ENCODE results near the gene AIFM2.

AIFM2 gene

DNA sequence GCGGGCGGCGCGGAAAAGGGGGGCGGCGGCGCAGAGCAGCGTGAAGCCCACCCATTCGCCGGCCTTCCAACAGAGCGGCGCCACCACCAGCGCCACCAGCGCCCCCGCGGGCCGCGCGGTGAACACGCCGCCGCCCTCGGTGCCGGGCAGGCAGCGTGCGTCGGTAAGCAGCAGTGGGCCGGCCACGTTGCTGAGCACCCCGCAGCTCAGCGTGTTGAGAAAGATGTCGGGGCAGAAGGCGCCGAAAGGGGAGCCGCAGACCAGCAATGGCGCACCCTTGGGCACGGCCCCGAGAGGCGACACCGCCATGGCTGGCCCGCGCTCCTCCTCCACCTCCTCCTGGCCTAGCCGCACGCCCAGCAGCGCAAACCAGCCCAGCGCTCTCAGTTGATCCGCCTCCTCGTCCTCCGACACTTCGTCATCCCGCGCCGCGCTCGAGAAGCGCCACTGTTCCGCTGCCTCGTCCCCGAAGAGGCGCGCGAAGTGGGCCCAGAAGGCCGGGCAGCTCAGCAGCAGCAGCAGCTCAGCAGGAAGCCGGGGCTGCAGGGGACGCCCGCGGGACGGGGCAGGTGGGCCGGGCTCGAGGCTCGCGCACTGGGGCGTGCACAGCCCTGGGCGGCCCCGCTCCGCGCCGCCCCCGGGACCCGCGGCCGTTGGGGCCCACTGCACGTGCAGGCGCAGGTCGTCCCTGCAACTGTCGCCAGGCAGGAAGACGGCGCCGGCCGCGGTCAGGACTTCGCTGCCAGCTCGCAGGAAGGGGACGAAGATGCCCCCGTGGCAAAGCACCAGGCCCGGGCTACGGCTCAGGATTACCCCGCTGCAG, 13.3 kb upstream of the AIFM2 start (continued):
- TF ChIP-seq TOX (CRISPR knock-in tag; IDR thresholded peaks at IDR 0.05; ENCODE audit: borderline replicate concordance), result no peak
- no peak for TF ChIP-seq TSHZ2 (CRISPR knock-in tag; IDR thresholded peaks at IDR 0.05)
- no peak for TF ChIP-seq ZC3H10 (CRISPR knock-in tag; IDR thresholded peaks at IDR 0.05)
- TF ChIP-seq ISL1 (CRISPR knock-in tag; IDR thresholded peaks at IDR 0.05), result no peak
- TF ChIP-seq ZFP3 (CRISPR knock-in tag; IDR thresholded peaks at IDR 0.05), result no peak
- TF ChIP-seq ZNF565 (CRISPR knock-in tag; conservative IDR thresholded peaks at IDR 0.05; ENCODE audit: low read depth), result no peak

DNA sequence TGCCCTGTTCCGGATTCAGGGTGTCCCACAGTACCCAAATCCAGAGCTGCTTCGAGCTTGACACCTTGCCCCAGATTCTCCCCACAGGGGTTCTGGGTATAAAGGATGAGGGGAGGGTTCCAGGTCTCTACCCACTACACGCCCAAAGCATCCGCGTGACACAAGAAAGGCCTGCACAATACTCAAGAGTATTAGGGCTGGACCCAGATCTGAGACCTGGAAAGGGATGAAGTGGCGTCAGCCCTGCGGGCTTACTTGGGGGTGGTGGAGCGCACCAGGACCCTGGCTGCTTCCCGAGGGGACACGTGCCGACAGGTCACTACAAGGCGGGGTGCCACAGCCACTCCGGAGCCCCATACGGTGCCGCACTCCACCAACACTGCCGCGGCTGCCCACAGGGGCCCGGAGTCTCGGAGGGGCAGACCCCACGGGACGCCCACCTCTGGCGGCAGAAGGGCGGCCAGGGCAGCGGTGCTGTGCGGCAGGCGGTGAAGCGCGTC, 12.6 kb upstream of the AIFM2 start:
- ATAC-seq, result no peak; the same call in 2 of the 3 replicates
- TF ChIP-seq GLIS3 (CRISPR knock-in tag; IDR thresholded peaks at IDR 0.05) (no peak), CSDC2 (CRISPR knock-in tag; IDR thresholded peaks at IDR 0.05) (no peak), CREB5 (CRISPR knock-in tag; IDR thresholded peaks at IDR 0.05; ENCODE audit: low read depth) (no peak), TCF4 (CRISPR knock-in tag; IDR thresholded peaks at IDR 0.05; ENCODE audit: borderline replicate concordance) (no peak), ZFP3 (CRISPR knock-in tag; IDR thresholded peaks at IDR 0.05) (no peak), ZNF70 (CRISPR knock-in tag; IDR thresholded peaks at IDR 0.05) (no peak), SNAI2 (CRISPR knock-in tag; IDR thresholded peaks at IDR 0.05) (no peak), ZFP30 (CRISPR knock-in tag; IDR thresholded peaks at IDR 0.05) (no peak), RARB (CRISPR knock-in tag; IDR thresholded peaks at IDR 0.05) (no peak), TSHZ2 (CRISPR knock-in tag; IDR thresholded peaks at IDR 0.05) (no peak), ZNF565 (CRISPR knock-in tag; conservative IDR thresholded peaks at IDR 0.05; ENCODE audit: low read depth) (no peak), PPARA (CRISPR knock-in tag; IDR thresholded peaks at IDR 0.05; ENCODE audit: borderline replicate concordance) (no peak), ZNF8 (CRISPR knock-in tag; IDR thresholded peaks at IDR 0.05) (no peak), ESRRG (CRISPR knock-in tag; IDR thresholded peaks at IDR 0.05) (no peak), ISL1 (CRISPR knock-in tag; IDR thresholded peaks at IDR 0.05) (no peak), TOX (CRISPR knock-in tag; IDR thresholded peaks at IDR 0.05; ENCODE audit: borderline replicate concordance) (no peak)
- TF ChIP-seq, protein P1, sequence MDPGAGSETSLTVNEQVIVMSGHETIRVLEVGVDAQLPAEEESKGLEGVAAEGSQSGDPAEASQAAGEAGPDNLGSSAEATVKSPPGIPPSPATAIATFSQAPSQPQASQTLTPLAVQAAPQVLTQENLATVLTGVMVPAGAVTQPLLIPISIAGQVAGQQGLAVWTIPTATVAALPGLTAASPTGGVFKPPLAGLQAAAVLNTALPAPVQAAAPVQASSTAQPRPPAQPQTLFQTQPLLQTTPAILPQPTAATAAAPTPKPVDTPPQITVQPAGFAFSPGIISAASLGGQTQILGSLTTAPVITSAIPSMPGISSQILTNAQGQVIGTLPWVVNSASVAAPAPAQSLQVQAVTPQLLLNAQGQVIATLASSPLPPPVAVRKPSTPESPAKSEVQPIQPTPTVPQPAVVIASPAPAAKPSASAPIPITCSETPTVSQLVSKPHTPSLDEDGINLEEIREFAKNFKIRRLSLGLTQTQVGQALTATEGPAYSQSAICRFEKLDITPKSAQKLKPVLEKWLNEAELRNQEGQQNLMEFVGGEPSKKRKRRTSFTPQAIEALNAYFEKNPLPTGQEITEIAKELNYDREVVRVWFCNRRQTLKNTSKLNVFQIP (CRISPR knock-in tag; IDR thresholded peaks at IDR 0.05; ENCODE audit: borderline replicate concordance, low read depth), result no peak
- TF ChIP-seq, protein P2, sequence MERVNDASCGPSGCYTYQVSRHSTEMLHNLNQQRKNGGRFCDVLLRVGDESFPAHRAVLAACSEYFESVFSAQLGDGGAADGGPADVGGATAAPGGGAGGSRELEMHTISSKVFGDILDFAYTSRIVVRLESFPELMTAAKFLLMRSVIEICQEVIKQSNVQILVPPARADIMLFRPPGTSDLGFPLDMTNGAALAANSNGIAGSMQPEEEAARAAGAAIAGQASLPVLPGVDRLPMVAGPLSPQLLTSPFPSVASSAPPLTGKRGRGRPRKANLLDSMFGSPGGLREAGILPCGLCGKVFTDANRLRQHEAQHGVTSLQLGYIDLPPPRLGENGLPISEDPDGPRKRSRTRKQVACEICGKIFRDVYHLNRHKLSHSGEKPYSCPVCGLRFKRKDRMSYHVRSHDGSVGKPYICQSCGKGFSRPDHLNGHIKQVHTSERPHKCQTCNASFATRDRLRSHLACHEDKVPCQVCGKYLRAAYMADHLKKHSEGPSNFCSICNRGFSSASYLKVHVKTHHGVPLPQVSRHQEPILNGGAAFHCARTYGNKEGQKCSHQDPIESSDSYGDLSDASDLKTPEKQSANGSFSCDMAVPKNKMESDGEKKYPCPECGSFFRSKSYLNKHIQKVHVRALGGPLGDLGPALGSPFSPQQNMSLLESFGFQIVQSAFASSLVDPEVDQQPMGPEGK (CRISPR knock-in tag; IDR thresholded peaks at IDR 0.05; ENCODE audit: borderline replicate concordance), result no peak

All from SK-N-SH treated with all-trans-retinoic acid at 6 μM for 48 hours (cell line).